Measurements from ENCODE around the gene RACK1. TPM values are rescaled to one million over a fixed set of nuclear protein-coding genes. Genes with fewer than 3 reads are reported as not detected.

The RACK1 gene
- total and polyA plus RNA-seq, 2 of the 13 experiments (the other 11 are each of a cell fraction or from before 2014, with no cell fraction given) = 2,514 to 6,141 TPM

DNA sequence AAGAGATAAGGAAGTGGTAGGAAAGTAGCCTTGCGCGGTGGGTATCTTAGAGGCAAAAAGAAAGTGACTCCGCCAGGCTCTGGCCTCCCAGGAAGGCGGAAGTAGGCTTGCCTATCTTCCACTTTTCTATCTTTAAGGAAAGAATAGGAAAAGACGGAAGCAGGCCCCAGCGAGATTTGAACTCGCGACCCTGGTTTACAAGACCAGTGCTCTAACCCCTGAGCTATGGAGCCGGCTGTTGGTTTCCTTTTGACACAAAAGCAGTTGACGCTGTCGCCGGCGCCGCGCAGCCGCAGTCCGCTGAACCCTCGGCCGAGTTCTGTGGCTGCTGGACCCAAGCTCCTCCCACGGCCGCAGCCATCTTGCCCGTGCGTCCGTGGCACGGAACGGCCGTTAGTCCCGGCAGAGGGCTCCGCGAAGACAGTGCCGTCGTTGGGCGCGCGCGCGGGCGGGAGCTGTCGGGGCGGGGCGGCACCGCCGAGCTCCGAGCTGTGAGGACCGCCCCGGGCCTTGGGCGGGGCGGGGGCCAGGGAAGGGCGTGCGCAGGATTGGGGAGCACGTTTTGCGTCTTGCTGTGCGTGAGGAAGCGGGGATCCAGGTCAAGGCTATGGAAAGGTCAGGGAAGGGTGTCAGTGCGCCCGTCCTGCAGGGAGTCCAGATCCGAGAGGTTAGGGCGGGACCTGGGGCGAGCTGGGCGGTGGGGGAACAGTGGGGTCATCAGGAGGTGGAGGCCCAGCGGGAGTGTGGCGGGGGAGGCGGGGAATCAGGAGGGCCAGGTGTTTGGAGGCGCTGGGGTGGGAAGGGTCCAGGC is 52.0 kb downstream of the RACK1 start (continued):
- TF ChIP-seq, protein P1, sequence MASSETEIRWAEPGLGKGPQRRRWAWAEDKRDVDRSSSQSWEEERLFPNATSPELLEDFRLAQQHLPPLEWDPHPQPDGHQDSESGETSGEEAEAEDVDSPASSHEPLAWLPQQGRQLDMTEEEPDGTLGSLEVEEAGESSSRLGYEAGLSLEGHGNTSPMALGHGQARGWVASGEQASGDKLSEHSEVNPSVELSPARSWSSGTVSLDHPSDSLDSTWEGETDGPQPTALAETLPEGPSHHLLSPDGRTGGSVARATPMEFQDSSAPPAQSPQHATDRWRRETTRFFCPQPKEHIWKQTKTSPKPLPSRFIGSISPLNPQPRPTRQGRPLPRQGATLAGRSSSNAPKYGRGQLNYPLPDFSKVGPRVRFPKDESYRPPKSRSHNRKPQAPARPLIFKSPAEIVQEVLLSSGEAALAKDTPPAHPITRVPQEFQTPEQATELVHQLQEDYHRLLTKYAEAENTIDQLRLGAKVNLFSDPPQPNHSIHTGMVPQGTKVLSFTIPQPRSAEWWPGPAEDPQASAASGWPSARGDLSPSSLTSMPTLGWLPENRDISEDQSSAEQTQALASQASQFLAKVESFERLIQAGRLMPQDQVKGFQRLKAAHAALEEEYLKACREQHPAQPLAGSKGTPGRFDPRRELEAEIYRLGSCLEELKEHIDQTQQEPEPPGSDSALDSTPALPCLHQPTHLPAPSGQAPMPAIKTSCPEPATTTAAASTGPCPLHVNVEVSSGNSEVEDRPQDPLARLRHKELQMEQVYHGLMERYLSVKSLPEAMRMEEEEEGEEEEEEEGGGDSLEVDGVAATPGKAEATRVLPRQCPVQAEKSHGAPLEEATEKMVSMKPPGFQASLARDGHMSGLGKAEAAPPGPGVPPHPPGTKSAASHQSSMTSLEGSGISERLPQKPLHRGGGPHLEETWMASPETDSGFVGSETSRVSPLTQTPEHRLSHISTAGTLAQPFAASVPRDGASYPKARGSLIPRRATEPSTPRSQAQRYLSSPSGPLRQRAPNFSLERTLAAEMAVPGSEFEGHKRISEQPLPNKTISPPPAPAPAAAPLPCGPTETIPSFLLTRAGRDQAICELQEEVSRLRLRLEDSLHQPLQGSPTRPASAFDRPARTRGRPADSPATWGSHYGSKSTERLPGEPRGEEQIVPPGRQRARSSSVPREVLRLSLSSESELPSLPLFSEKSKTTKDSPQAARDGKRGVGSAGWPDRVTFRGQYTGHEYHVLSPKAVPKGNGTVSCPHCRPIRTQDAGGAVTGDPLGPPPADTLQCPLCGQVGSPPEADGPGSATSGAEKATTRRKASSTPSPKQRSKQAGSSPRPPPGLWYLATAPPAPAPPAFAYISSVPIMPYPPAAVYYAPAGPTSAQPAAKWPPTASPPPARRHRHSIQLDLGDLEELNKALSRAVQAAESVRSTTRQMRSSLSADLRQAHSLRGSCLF (CRISPR knock-in tag; IDR thresholded peaks at IDR 0.05; ENCODE audit: borderline replicate concordance) = peak; percentile 78; the same call in 1 of the 2 replicates
- TF ChIP-seq ZBTB1 (CRISPR knock-in tag; IDR thresholded peaks at IDR 0.05; ENCODE audit: borderline replicate concordance) (no peak), CHD4 (IDR thresholded peaks at IDR 0.05; ENCODE audit: borderline replicate concordance, low read length) (no peak; the same call in 1 of the 2 replicates), FOXP1 (IDR thresholded peaks at IDR 0.05) (no peak), FOXP1 (CRISPR knock-in tag; IDR thresholded peaks at IDR 0.05) (no peak), TOE1 (CRISPR knock-in tag; IDR thresholded peaks at IDR 0.05) (no peak), ZNF83 (CRISPR knock-in tag; IDR thresholded peaks at IDR 0.05; ENCODE audit: borderline replicate concordance) (no peak; the same call in 1 of the 2 replicates), SOX6 (IDR thresholded peaks at IDR 0.05) (no peak), SOX6 (CRISPR knock-in tag; IDR thresholded peaks at IDR 0.05) (peak; percentile 68), RARA (CRISPR knock-in tag; IDR thresholded peaks at IDR 0.05) (no peak)
- TF ChIP-seq, protein P2, sequence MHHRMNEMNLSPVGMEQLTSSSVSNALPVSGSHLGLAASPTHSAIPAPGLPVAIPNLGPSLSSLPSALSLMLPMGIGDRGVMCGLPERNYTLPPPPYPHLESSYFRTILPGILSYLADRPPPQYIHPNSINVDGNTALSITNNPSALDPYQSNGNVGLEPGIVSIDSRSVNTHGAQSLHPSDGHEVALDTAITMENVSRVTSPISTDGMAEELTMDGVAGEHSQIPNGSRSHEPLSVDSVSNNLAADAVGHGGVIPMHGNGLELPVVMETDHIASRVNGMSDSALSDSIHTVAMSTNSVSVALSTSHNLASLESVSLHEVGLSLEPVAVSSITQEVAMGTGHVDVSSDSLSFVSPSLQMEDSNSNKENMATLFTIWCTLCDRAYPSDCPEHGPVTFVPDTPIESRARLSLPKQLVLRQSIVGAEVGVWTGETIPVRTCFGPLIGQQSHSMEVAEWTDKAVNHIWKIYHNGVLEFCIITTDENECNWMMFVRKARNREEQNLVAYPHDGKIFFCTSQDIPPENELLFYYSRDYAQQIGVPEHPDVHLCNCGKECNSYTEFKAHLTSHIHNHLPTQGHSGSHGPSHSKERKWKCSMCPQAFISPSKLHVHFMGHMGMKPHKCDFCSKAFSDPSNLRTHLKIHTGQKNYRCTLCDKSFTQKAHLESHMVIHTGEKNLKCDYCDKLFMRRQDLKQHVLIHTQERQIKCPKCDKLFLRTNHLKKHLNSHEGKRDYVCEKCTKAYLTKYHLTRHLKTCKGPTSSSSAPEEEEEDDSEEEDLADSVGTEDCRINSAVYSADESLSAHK (CRISPR knock-in tag; IDR thresholded peaks at IDR 0.05; ENCODE audit: borderline replicate concordance) = no peak
- TF ChIP-seq, protein P3, sequence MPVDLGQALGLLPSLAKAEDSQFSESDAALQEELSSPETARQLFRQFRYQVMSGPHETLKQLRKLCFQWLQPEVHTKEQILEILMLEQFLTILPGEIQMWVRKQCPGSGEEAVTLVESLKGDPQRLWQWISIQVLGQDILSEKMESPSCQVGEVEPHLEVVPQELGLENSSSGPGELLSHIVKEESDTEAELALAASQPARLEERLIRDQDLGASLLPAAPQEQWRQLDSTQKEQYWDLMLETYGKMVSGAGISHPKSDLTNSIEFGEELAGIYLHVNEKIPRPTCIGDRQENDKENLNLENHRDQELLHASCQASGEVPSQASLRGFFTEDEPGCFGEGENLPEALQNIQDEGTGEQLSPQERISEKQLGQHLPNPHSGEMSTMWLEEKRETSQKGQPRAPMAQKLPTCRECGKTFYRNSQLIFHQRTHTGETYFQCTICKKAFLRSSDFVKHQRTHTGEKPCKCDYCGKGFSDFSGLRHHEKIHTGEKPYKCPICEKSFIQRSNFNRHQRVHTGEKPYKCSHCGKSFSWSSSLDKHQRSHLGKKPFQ (CRISPR knock-in tag; IDR thresholded peaks at IDR 0.05; ENCODE audit: insufficient replicate concordance) = no peak
- TF ChIP-seq, protein P4, sequence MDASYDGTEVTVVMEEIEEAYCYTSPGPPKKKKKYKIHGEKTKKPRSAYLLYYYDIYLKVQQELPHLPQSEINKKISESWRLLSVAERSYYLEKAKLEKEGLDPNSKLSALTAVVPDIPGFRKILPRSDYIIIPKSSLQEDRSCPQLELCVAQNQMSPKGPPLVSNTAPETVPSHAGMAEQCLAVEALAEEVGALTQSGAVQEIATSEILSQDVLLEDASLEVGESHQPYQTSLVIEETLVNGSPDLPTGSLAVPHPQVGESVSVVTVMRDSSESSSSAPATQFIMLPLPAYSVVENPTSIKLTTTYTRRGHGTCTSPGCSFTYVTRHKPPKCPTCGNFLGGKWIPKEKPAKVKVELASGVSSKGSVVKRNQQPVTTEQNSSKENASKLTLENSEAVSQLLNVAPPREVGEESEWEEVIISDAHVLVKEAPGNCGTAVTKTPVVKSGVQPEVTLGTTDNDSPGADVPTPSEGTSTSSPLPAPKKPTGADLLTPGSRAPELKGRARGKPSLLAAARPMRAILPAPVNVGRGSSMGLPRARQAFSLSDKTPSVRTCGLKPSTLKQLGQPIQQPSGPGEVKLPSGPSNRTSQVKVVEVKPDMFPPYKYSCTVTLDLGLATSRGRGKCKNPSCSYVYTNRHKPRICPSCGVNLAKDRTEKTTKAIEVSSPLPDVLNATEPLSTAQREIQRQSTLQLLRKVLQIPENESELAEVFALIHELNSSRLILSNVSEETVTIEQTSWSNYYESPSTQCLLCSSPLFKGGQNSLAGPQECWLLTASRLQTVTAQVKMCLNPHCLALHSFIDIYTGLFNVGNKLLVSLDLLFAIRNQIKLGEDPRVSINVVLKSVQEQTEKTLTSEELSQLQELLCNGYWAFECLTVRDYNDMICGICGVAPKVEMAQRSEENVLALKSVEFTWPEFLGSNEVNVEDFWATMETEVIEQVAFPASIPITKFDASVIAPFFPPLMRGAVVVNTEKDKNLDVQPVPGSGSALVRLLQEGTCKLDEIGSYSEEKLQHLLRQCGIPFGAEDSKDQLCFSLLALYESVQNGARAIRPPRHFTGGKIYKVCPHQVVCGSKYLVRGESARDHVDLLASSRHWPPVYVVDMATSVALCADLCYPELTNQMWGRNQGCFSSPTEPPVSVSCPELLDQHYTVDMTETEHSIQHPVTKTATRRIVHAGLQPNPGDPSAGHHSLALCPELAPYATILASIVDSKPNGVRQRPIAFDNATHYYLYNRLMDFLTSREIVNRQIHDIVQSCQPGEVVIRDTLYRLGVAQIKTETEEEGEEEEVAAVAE (CRISPR knock-in tag; IDR thresholded peaks at IDR 0.05; ENCODE audit: borderline replicate concordance) = no peak

All from HepG2 (cell line).